ENCODE results near the gene CYP3A4.
"Not testable (repeated sequence)": the region's sequence is repeated elsewhere in the genome, so short reads cannot be mapped to it uniquely, and the experiment has no call there.

CYP3A4 gene

DNA sequence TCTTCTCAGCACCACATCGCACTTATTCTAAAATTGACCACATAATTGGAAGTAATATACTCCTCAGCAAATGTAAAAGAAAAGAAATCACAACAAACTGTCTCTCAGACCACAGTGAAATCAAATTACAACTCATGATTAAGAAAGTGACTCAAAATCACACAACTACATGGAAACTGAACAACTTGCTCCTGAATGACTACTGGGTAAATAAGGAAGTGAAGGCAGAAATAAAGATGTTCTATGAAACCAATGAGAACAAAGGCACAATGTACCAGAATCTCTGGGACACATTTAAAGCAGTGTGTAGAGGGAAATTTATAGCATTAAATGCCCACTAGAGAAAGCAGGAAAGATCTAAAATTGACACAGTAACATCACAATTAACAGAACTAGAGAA is 10.6 kb downstream of the CYP3A4 start:
- not testable (repeated sequence) for H3K4me1 ChIP-seq (ENCODE audit: control insufficient read depth, insufficient read depth, low read length); H3K4me2 ChIP-seq (ENCODE audit: low read length); H3K4me3 ChIP-seq (ENCODE audit: low read length); H3K9ac ChIP-seq (ENCODE audit: low read depth, low read length); H3K9me3 ChIP-seq (replicated peaks; ENCODE audit: low read length); H3K36me3 ChIP-seq (ENCODE audit: insufficient read depth, low read length)
- H3K27me3 ChIP-seq (ENCODE audit: control insufficient read depth, insufficient read depth, low read length), result peaks cover 48% of the 10 kb centered on the region

DNA sequence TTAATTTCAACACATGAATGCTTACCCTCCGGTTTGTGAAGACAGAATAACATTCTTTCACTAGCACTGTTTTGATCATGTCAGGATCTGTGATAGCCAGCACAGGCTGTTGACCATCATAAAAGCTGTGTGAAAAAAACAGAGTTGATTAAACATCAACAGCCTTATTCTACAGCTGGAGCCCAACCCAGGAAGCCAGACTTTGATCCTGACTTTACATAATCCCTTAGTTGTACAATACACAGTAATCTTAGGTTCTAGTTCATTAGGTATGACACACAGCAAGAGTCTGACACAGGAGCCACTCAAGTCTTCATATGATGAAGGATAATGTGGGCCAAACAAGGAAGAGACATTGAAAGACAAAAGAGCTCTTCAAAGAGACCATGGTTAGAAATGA is 11.4 kb downstream of the CYP3A4 start:
- no peak overlapping the region for H3K9ac ChIP-seq (ENCODE audit: low read depth, low read length)
- no peaks in the 10 kb centered on the region for H3K9me3 ChIP-seq (replicated peaks; ENCODE audit: low read length)
- H3K4me2 ChIP-seq (ENCODE audit: low read length), result no peak overlapping the region
- H3K36me3 ChIP-seq (ENCODE audit: insufficient read depth, low read length), result no peaks in the 10 kb centered on the region
- H3K27me3 ChIP-seq (ENCODE audit: control insufficient read depth, insufficient read depth, low read length), result peaks cover 44% of the 10 kb centered on the region
- H3K4me1 ChIP-seq (ENCODE audit: control insufficient read depth, insufficient read depth, low read length), result no peaks in the 10 kb centered on the region
- H3K4me3 ChIP-seq (ENCODE audit: low read length), result no peak overlapping the region

DNA sequence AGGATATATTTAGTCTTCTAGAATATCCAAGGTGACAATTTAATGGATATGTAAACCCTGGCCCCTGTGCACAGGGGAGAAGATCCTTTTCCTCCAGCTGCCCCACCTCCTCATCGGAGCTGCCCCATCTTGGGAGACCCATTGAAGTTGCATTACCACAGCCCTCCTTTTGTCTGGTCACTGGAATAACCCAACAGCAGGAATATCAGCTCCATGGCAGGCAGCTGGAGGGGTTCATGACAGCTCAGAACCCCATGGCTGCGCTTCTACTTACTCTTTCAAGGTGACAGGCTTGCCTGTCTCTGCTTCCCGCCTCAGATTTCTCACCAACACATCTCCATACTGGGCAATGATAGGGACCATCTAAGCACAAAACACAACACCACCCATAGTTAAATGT is 14.5 kb downstream of the CYP3A4 start:
- H3K9ac ChIP-seq (ENCODE audit: low read depth, low read length), result not testable (repeated sequence)

DNA sequence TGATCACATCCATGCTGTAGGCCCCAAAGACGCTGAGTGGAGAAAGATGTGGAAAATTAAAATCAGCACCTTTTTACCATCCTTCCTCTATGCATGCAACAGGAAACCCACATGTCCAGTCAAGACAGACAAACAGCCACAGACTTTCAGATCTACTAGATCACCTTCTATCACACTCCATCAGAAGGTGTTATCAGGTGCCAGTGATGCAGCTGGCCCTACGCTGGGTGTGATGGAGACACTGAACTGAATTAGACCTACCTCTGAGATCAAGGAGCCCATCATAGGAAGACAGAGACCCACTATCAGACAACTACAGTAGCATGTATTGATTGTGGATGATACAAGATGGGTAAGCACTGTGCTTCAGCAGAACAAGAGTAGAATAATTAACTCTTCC is 15.5 kb downstream of the CYP3A4 start:
- H3K27me3 ChIP-seq (ENCODE audit: control insufficient read depth, insufficient read depth, low read length), result peaks cover 35% of the 10 kb centered on the region
- H3K9me3 ChIP-seq (replicated peaks; ENCODE audit: low read length), result no peaks in the 10 kb centered on the region
- no peak overlapping the region for H3K4me3 ChIP-seq (ENCODE audit: low read length)
- no peak overlapping the region for H3K4me2 ChIP-seq (ENCODE audit: low read length)
- H3K9ac ChIP-seq (ENCODE audit: low read depth, low read length), result no peak overlapping the region
- H3K36me3 ChIP-seq (ENCODE audit: insufficient read depth, low read length), result no peaks in the 10 kb centered on the region
- peaks cover 17% of the 10 kb centered on the region for H3K4me1 ChIP-seq (ENCODE audit: control insufficient read depth, insufficient read depth, low read length)

More for the DNA sequence above, 14.5 kb downstream of the CYP3A4 start:
- H3K9me3 ChIP-seq (replicated peaks; ENCODE audit: low read length); H3K4me3 ChIP-seq (ENCODE audit: low read length); H3K4me2 ChIP-seq (ENCODE audit: low read length); H3K36me3 ChIP-seq (ENCODE audit: insufficient read depth, low read length): not testable (repeated sequence)
- Histone ChIP-seq H3K27me3 (ENCODE audit: control insufficient read depth, insufficient read depth, low read length) (peaks cover 37% of the 10 kb centered on the region), H3K4me1 (ENCODE audit: control insufficient read depth, insufficient read depth, low read length) (peaks cover 12% of the 10 kb centered on the region)

DNA sequence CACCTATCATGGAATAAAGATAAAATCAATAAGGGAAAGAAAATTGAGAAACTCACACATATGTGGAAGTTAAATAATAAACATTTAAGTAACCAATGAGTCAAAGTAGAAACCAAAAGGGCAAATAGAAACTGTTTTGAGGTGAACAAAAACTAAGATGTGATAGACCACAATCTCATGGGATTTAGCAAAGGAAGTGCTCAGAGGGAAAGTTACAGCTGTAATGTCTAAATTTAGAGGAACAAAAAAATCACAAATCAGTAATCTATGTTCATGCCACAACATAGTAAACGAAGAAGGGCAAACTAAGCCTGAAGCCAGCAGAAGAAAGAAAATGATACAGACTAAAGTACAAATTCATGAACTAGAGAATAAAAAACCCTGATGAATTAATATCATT is 16.3 kb downstream of the CYP3A4 start:
- no peak overlapping the region for H3K9ac ChIP-seq (ENCODE audit: low read depth, low read length)
- H3K27me3 ChIP-seq (ENCODE audit: control insufficient read depth, insufficient read depth, low read length), result peaks cover 32% of the 10 kb centered on the region
- peaks cover 24% of the 10 kb centered on the region for H3K4me1 ChIP-seq (ENCODE audit: control insufficient read depth, insufficient read depth, low read length)

DNA sequence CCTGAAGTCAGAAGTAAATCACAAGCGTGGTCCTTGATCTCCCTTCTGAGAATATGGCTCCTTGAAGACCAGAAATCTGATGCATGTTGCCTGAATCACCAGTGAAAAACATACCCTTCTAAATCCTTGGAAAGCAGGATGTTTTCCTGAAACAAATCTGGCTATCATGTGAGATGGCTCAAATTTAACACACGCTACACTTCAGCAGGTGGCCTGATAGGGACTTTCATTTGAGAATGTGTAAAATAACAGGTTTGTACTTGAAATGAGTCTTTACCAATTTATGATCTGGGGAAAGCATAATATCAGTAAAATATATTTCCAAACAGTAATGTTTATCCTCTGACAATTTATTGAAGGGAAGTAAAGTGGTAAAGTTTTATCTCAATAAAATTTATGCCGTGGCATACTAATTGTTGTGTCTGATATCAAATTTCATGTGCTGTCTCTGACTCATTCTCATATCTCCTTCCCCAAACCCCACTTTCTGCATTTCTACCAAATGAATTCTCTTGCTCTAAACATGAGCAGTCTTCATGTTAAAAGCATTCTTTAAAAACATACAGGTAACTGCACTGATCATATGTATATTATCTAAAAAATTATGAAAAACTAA is 17.4 kb downstream of the CYP3A4 start:
- Histone ChIP-seq H3K4me1 (ENCODE audit: control insufficient read depth, insufficient read depth, low read length) (peaks cover 29% of the 10 kb centered on the region), H3K4me2 (ENCODE audit: low read length) (no peak overlapping the region), H3K4me3 (ENCODE audit: low read length) (no peak overlapping the region), H3K27me3 (ENCODE audit: control insufficient read depth, insufficient read depth, low read length) (peaks cover 22% of the 10 kb centered on the region), H3K36me3 (ENCODE audit: insufficient read depth, low read length) (no peaks in the 10 kb centered on the region), H3K9me3 (replicated peaks; ENCODE audit: low read length) (no peaks in the 10 kb centered on the region), H3K9ac (ENCODE audit: low read depth, low read length) (no peak overlapping the region)

More for the DNA sequence above, 16.3 kb downstream of the CYP3A4 start:
- Histone ChIP-seq H3K36me3 (ENCODE audit: insufficient read depth, low read length) (no peaks in the 10 kb centered on the region), H3K9me3 (replicated peaks; ENCODE audit: low read length) (no peaks in the 10 kb centered on the region), H3K4me3 (ENCODE audit: low read length) (no peak overlapping the region), H3K4me2 (ENCODE audit: low read length) (no peak overlapping the region)

DNA sequence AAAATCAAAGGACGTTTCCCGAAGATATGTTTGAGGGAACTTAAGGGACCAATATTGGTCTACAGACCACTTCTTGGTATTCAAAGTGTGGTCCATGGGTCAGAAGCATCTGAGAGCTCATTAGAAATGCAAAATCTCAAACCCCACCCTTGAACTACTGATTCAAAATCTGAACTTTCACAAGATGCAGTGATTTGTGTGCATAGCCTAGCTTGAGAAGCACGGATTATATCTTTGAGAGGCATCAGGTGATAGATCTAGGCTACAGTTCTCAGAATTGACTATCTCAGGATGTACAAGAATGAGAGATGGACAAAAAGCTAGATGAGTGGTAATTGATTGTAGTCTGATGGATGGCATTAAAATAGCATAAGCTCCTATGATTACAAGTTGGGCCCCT is 19.5 kb downstream of the CYP3A4 start:
- H3K4me1 ChIP-seq (ENCODE audit: control insufficient read depth, insufficient read depth, low read length), result peaks cover 29% of the 10 kb centered on the region
- H3K9me3 ChIP-seq (replicated peaks; ENCODE audit: low read length), result no peaks in the 10 kb centered on the region
- no peak overlapping the region for H3K4me2 ChIP-seq (ENCODE audit: low read length)
- H3K36me3 ChIP-seq (ENCODE audit: insufficient read depth, low read length), result no peaks in the 10 kb centered on the region
- no peak overlapping the region for H3K9ac ChIP-seq (ENCODE audit: low read depth, low read length)
- H3K4me3 ChIP-seq (ENCODE audit: low read length), result no peak overlapping the region
- peaks cover 4% of the 10 kb centered on the region for H3K27me3 ChIP-seq (ENCODE audit: control insufficient read depth, insufficient read depth, low read length)

DNA sequence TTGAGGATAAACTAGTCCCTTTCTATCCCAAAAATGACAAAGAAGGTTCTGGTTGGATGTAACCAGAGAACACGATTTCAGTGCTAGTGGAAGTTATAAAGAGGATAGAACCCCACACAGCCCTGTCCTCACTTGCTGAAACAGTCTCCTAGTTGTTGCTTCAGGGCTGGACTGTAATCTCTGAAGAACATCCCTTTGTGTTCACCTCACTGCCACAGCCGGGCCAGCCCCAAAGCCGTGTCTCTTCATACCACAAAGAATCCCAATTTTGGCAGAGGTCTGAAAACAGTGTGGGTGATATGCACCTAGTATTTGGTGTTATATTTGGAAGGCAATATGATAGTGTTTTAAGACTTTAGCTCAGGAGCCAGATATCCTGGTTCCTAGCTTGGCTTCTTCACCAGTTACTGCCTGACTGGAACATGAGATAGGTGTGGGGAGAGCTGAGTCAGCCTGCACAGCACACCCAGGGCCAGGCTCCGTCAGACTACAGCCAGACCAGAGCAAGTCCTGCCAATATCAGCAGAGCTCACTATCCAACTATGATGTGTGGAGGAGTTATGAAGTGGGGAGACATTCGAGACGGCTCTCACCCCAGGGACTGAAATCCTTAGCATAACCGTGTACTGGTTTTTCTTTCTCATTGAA is 21.2 kb downstream of the CYP3A4 start:
- peak overlapping the region; percentile 61 for H3K4me2 ChIP-seq (ENCODE audit: low read length)
- no peaks in the 10 kb centered on the region for H3K36me3 ChIP-seq (ENCODE audit: insufficient read depth, low read length)
- H3K9me3 ChIP-seq (replicated peaks; ENCODE audit: low read length), result no peaks in the 10 kb centered on the region
- H3K27me3 ChIP-seq (ENCODE audit: control insufficient read depth, insufficient read depth, low read length), result peaks cover 1% of the 10 kb centered on the region
- no peak overlapping the region for H3K9ac ChIP-seq (ENCODE audit: low read depth, low read length)
- no peak overlapping the region for H3K4me3 ChIP-seq (ENCODE audit: low read length)
- peaks cover 29% of the 10 kb centered on the region for H3K4me1 ChIP-seq (ENCODE audit: control insufficient read depth, insufficient read depth, low read length)

DNA sequence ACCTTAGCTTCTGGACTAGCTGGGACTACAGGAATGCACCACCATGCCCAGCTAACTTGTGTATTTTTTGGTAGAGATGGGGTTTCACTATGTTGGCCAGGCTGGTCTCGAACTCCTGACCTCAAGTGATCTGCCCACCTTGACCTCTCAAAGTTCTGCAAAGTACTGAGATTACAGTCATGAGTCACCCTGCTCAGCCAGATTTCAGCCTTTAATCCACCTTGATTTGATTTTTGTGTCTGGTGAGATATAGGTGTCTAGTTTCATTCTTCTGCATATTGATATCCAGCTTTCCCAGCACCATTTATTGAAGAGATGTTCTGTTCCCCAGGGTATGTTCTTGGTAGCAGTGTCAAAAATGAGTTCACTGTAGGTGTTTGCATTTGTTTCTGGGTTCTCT is 28.9 kb downstream of the CYP3A4 start:
- H3K9ac ChIP-seq (ENCODE audit: low read depth, low read length), result no peak overlapping the region
- H3K4me1 ChIP-seq (ENCODE audit: control insufficient read depth, insufficient read depth, low read length), result peaks cover 19% of the 10 kb centered on the region
- H3K36me3 ChIP-seq (ENCODE audit: insufficient read depth, low read length), result no peaks in the 10 kb centered on the region
- H3K4me2 ChIP-seq (ENCODE audit: low read length), result no peak overlapping the region
- H3K4me3 ChIP-seq (ENCODE audit: low read length), result no peak overlapping the region
- no peaks in the 10 kb centered on the region for H3K9me3 ChIP-seq (replicated peaks; ENCODE audit: low read length)
- peaks cover 9% of the 10 kb centered on the region for H3K27me3 ChIP-seq (ENCODE audit: control insufficient read depth, insufficient read depth, low read length)

DNA sequence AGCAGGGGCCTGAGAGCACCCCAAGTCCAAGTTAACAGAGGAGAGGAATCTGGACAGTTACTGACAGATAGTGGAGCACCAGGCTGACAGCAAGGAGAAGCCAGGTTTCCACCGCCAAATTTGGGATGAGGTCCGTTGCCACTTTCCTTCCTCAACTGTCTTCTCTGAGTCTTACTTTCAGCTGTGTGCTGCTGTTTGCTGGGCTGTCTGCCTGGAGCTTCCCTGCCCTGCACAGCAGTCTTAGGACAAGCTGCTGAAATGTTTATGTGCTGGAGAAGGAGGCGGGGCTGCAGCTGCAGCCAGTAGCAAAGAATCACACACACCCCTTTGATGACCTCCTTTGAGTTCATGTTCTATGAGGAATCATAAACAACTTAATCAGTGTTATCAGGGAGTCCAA is 31.6 kb downstream of the CYP3A4 start:
- H3K27me3 ChIP-seq (ENCODE audit: control insufficient read depth, insufficient read depth, low read length), result peaks cover 23% of the 10 kb centered on the region
- H3K4me1 ChIP-seq (ENCODE audit: control insufficient read depth, insufficient read depth, low read length), result peaks cover 19% of the 10 kb centered on the region
- no peaks in the 10 kb centered on the region for H3K36me3 ChIP-seq (ENCODE audit: insufficient read depth, low read length)
- no peak overlapping the region for H3K9ac ChIP-seq (ENCODE audit: low read depth, low read length)
- no peaks in the 10 kb centered on the region for H3K9me3 ChIP-seq (replicated peaks; ENCODE audit: low read length)
- no peak overlapping the region for H3K4me3 ChIP-seq (ENCODE audit: low read length)
- no peak overlapping the region for H3K4me2 ChIP-seq (ENCODE audit: low read length)

DNA sequence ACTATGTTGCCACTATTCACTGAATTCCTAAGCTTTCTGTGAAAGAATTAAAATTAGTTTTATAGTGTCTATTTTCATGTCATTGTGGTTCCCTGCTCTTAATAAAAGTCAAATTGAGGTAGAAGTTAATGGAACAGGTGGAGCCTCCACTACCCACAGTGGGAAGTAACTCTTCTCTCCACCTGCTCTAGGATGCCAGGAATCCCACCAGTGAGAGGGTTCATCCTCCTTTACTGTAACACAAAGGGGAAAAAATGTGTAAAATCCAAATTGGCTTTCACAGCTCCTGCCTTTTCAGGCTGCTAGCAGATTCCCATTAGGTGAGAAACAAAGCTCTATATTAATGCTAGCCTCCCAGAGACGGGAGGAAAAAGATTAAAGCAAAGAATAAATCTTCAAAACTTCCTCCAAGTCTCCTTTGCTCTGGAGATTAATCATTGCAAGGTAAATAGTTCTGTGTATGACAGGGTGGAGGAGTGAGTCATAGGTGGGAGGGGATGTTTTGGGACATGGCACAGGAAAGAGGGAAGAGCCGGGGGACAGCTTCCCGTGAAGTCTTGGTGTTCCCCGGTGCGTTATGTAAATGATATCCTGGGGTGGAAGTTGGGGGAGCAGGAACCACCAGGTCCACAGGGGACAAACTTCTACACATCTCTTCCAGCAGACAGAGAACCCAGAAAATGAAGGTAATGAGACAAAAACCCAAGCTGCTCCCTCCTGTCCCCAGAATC is 32.5 kb downstream of the CYP3A4 start:
- H3K9me3 ChIP-seq (replicated peaks; ENCODE audit: low read length); H3K4me3 ChIP-seq (ENCODE audit: low read length); H3K36me3 ChIP-seq (ENCODE audit: insufficient read depth, low read length); H3K9ac ChIP-seq (ENCODE audit: low read depth, low read length): not testable (repeated sequence)
- peak overlapping the region; percentile 54 for H3K4me2 ChIP-seq (ENCODE audit: low read length)
- peaks cover 19% of the 10 kb centered on the region for H3K4me1 ChIP-seq (ENCODE audit: control insufficient read depth, insufficient read depth, low read length)
- peaks cover 23% of the 10 kb centered on the region for H3K27me3 ChIP-seq (ENCODE audit: control insufficient read depth, insufficient read depth, low read length)

Measured in skeletal muscle satellite cell (primary cell).